H7 (cell line): Measurements from ENCODE around the gene SLC36A4. TPM values are rescaled to one million over a fixed set of nuclear protein-coding genes. Genes with fewer than 3 reads are reported as not detected.
"Not testable (repeated sequence)": the region's sequence is repeated elsewhere in the genome, so short reads cannot be mapped to it uniquely, and the experiment has no call there.

ENCODE experiments used
- DNase-seq: peaks from one replicate; pipeline ENCODE4 v3.0.0; 2012
- H3K27me3 ChIP-seq: 2 replicates; pipeline ENCODE4 v1.6.0; 2011; ENCODE audit warnings: mild to moderate bottlenecking, low read length; ENCODE audit not compliant: control insufficient read depth, insufficient read depth
- H3K36me3 ChIP-seq: replicated peaks from 2 replicates; pipeline ENCODE4 v1.5.1; 2011; ENCODE audit warnings: low read length; ENCODE audit not compliant: control insufficient read depth, insufficient read depth
- H3K4me3 ChIP-seq: 2 replicates; pipeline ENCODE4 v1.5.1; 2011; ENCODE audit warnings: low read depth, mild to moderate bottlenecking, control low read depth, low read length, moderate library complexity; ENCODE audit not compliant: insufficient read depth
- total RNA-seq: library from RNA; depleted of rRNA; stranded (reverse); fragments of >200 nt; shearing (Covaris generic); gene quantifications from 2 replicates; pipeline ENCODE4 v1.2.3, GENCODE V29; 2014; rRNA removed

Gene SLC36A4
- total RNA-seq, 1 experiment from 2014 or later = 7.9 TPM

- no peaks in the 10 kb centered on the region for H3K27me3 ChIP-seq
- no peak overlapping the region for H3K4me3 ChIP-seq
- DNase-seq = no peak
- H3K36me3 ChIP-seq = no peaks in the 10 kb centered on the region
Observed at GRCh38 chr11:93118276-93118675, 79.5 kb downstream of the SLC36A4 start.

- DNase-seq = no peak
- H3K27me3 ChIP-seq = no peaks in the 10 kb centered on the region
- no peaks in the 10 kb centered on the region for H3K36me3 ChIP-seq
- no peak overlapping the region for H3K4me3 ChIP-seq
Observed at GRCh38 chr11:93117565-93117964, 80.2 kb downstream of the SLC36A4 start.

GRCh38 chr11:93116641-93117441 is 81.0 kb downstream of the SLC36A4 start:
- no peaks in the 10 kb centered on the region for H3K36me3 ChIP-seq
- no peak overlapping the region for H3K4me3 ChIP-seq
- no peaks in the 10 kb centered on the region for H3K27me3 ChIP-seq
- DNase-seq = peak; percentile 18

- no peaks in the 10 kb centered on the region for H3K27me3 ChIP-seq
- H3K36me3 ChIP-seq = no peaks in the 10 kb centered on the region
- no peak for DNase-seq
- no peak overlapping the region for H3K4me3 ChIP-seq
Observed at GRCh38 chr11:93114304-93114703, 83.5 kb downstream of the SLC36A4 start.

- Histone ChIP-seq H3K36me3 (no peaks in the 10 kb centered on the region), H3K4me3 (no peak overlapping the region), H3K27me3 (no peaks in the 10 kb centered on the region)
- DNase-seq = peak; percentile 16
Observed at GRCh38 chr11:93113824-93114223, 84.0 kb downstream of the SLC36A4 start.

- H3K4me3 ChIP-seq, DNase-seq: not testable (repeated sequence)
Observed at GRCh38 chr11:93111147-93111546, 86.6 kb downstream of the SLC36A4 start.

GRCh38 chr11:93100211-93100610 is 97.6 kb downstream of the SLC36A4 start:
- no peak overlapping the region for H3K4me3 ChIP-seq
- no peaks in the 10 kb centered on the region for H3K27me3 ChIP-seq
- DNase-seq = no peak
- no peaks in the 10 kb centered on the region for H3K36me3 ChIP-seq

More at GRCh38 chr11:93111147-93111546, 86.6 kb downstream of the SLC36A4 start:
- not testable (repeated sequence) for H3K27me3 ChIP-seq, H3K36me3 ChIP-seq

DNA sequence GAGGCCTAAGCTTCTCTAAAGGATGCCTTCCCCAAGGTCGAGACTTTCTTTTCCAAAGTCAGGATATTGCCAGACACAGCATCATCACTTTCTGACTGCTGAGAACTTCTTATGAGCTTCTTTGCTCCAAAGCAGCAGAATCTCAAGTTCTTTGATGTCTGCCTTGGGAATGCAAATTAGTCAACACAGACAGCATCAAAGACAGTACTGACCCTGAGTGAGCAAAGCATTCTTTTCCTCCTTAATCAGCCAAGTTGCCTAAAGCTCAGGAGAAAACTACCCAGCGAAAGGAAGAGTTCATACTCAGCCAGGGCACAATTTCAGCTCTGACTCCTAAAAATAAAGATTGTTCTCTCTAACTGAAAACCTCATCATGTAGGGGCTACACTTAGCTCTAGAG is 98.0 kb downstream of the SLC36A4 start:
- no peak for DNase-seq
- no peaks in the 10 kb centered on the region for H3K36me3 ChIP-seq
- H3K4me3 ChIP-seq = no peak overlapping the region

More for the DNA sequence above, 98.0 kb downstream of the SLC36A4 start:
- no peaks in the 10 kb centered on the region for H3K27me3 ChIP-seq

Other genes starting within 250 kb of the SLC36A4 start
- not detected in 2 replicates for gene MTNR1B, start 228.3 kb downstream of the SLC36A4 start, total RNA-seq
- not detected in 2 replicates for gene DEUP1, start 132.8 kb upstream of the SLC36A4 start, total RNA-seq